ENCODE measurements around the gene EXPH5. TPM values are rescaled to one million over a fixed set of nuclear protein-coding genes. Genes with fewer than 3 reads are reported as not detected.
"Not testable (repeated sequence)": the region's sequence is repeated elsewhere in the genome, so short reads cannot be mapped to it uniquely, and the experiment has no call there.

The EXPH5 gene
- total RNA-seq, 2 donors from 2014 or later: 1.4 to 2.8 TPM

GRCh38 chr11:108609682-108610081 lies 16.1 kb upstream of the EXPH5 start:
- H3K9me3 ChIP-seq: no peaks in the 10 kb centered on the region
- no peaks in the 10 kb centered on the region for H3K36me3 ChIP-seq
- no peak for TF ChIP-seq CTCF (IDR thresholded peaks at IDR 0.05)
- H3K27me3 ChIP-seq: no peaks in the 10 kb centered on the region
- no peak overlapping the region for H3K27ac ChIP-seq
- DNase-seq (ENCODE audit: low spot score): no peak
- H3K4me1 ChIP-seq: no peaks in the 10 kb centered on the region
- no peak overlapping the region for H3K4me3 ChIP-seq

- no peaks in the 10 kb centered on the region for H3K4me1 ChIP-seq
- H3K36me3 ChIP-seq: no peaks in the 10 kb centered on the region
- H3K27me3 ChIP-seq: no peaks in the 10 kb centered on the region
- DNase-seq (ENCODE audit: low spot score): no peak
- no peak overlapping the region for H3K4me3 ChIP-seq
- H3K27ac ChIP-seq: no peak overlapping the region
- H3K9me3 ChIP-seq: no peaks in the 10 kb centered on the region
- TF ChIP-seq CTCF (IDR thresholded peaks at IDR 0.05): no peak
These were observed 15.0 kb upstream of the EXPH5 start for GRCh38 chr11:108608548-108608947.

GRCh38 chr11:108606495-108607160 lies 13.1 kb upstream of the EXPH5 start:
- DNase-seq (ENCODE audit: low spot score): no peak
- H3K27ac ChIP-seq: no peak overlapping the region
- no peak for TF ChIP-seq CTCF (IDR thresholded peaks at IDR 0.05)

GRCh38 chr11:108606070-108606469 lies 12.5 kb upstream of the EXPH5 start:
- H3K4me1 ChIP-seq: no peaks in the 10 kb centered on the region
- TF ChIP-seq CTCF (IDR thresholded peaks at IDR 0.05): no peak
- no peak for DNase-seq (ENCODE audit: low spot score)
- H3K27ac ChIP-seq: no peak overlapping the region
- no peaks in the 10 kb centered on the region for H3K9me3 ChIP-seq
- H3K27me3 ChIP-seq: no peaks in the 10 kb centered on the region
- H3K4me3 ChIP-seq: no peak overlapping the region
- H3K36me3 ChIP-seq: no peaks in the 10 kb centered on the region

More at GRCh38 chr11:108606495-108607160, 13.1 kb upstream of the EXPH5 start:
- H3K9me3 ChIP-seq: no peaks in the 10 kb centered on the region
- H3K4me1 ChIP-seq: no peaks in the 10 kb centered on the region
- H3K27me3 ChIP-seq: no peaks in the 10 kb centered on the region
- no peak overlapping the region for H3K4me3 ChIP-seq
- no peaks in the 10 kb centered on the region for H3K36me3 ChIP-seq

GRCh38 chr11:108602818-108603217 lies 9.2 kb upstream of the EXPH5 start:
- not testable (repeated sequence) for H3K27ac ChIP-seq; H3K4me3 ChIP-seq; DNase-seq (ENCODE audit: low spot score); H3K9me3 ChIP-seq; H3K27me3 ChIP-seq; H3K36me3 ChIP-seq; H3K4me1 ChIP-seq

- H3K27me3 ChIP-seq: no peaks in the 10 kb centered on the region
- DNase-seq (ENCODE audit: low spot score): no peak
- H3K4me3 ChIP-seq: no peak overlapping the region
- H3K36me3 ChIP-seq: no peaks in the 10 kb centered on the region
- no peaks in the 10 kb centered on the region for H3K9me3 ChIP-seq
- H3K27ac ChIP-seq: no peak overlapping the region
- no peaks in the 10 kb centered on the region for H3K4me1 ChIP-seq
- TF ChIP-seq CTCF (IDR thresholded peaks at IDR 0.05): no peak
These were observed 7.6 kb upstream of the EXPH5 start for GRCh38 chr11:108601150-108601549.
